Lower lobe of right lung (tissue), 2 donors: ENCODE data around the gene TBC1D12. TPM values are rescaled to one million over a fixed set of nuclear protein-coding genes. Genes with fewer than 3 reads are reported as not detected.

Experiments
- ATAC-seq, 2 donors: fragments of 200-7000 bp; cut with Tn5 transposase; one replicate each; pipeline ENCODE4 v1.9.1; 2020 to 2022; ENCODE audit warnings: mild to moderate bottlenecking in 2 of 2, moderate library complexity in 2 of 2
- DNase-seq: peaks from one replicate; pipeline ENCODE4 v3.0.0-alpha.2; 2020
- H3K27ac ChIP-seq: fragments of 200-600 bp; one replicate; pipeline ENCODE4 v1.8.0; 2022
- H3K27me3 ChIP-seq: fragments of 200-600 bp; one replicate; pipeline ENCODE4 v1.8.0; 2022; ENCODE audit warnings: low read depth
- H3K36me3 ChIP-seq: fragments of 200-600 bp; one replicate; pipeline ENCODE4 v1.8.0; 2022; ENCODE audit warnings: mild to moderate bottlenecking
- H3K4me1 ChIP-seq: fragments of 200-600 bp; one replicate; pipeline ENCODE4 v1.8.0; 2022
- H3K4me3 ChIP-seq: fragments of 200-600 bp; one replicate; pipeline ENCODE4 v1.8.0; 2022; ENCODE audit warnings: mild to moderate bottlenecking
- H3K9me3 ChIP-seq: fragments of 200-600 bp; one replicate; pipeline ENCODE4 v1.8.0; 2022
- CTCF ChIP-seq: fragments of 200-600 bp; IDR thresholded peaks from one replicate; pipeline ENCODE4 v1.8.0; 2022; ENCODE audit warnings: antibody characterized with exemption, mild to moderate bottlenecking
- intact Hi-C: fragments of 100-400 bp; cut with DNase I; formaldehyde crosslinking; loops from one replicate; pipeline ENCODE4 v1.11.0; 2022
- long read RNA-seq: library from polyadenylated mRNA; unstranded; transcript quantifications from one replicate; pipeline ENCODE4 v2.0.0, GENCODE V29; 2021
- total RNA-seq: library from RNA; stranded (reverse); fragmentation: NEBNext Ultra II Directional; extraction: Animal tissue kit (Norgen Biotek cat#: 25700); gene quantifications from one replicate; pipeline ENCODE4 v1.2.1, GENCODE V29; 2021
- donor health status: DM: no; HTN: yes; CAD: no; lungs with severe emphysema.

The TBC1D12 gene
- total RNA-seq = 12.5 TPM
- long read RNA-seq, full-length matches to known transcripts = 3 of 16 reads
- long read RNA-seq, partial matches to known transcripts = 9 of 16 reads
- long read RNA-seq, other reads (novel, unspliced or antisense) = 4 of 16 reads

DNA sequence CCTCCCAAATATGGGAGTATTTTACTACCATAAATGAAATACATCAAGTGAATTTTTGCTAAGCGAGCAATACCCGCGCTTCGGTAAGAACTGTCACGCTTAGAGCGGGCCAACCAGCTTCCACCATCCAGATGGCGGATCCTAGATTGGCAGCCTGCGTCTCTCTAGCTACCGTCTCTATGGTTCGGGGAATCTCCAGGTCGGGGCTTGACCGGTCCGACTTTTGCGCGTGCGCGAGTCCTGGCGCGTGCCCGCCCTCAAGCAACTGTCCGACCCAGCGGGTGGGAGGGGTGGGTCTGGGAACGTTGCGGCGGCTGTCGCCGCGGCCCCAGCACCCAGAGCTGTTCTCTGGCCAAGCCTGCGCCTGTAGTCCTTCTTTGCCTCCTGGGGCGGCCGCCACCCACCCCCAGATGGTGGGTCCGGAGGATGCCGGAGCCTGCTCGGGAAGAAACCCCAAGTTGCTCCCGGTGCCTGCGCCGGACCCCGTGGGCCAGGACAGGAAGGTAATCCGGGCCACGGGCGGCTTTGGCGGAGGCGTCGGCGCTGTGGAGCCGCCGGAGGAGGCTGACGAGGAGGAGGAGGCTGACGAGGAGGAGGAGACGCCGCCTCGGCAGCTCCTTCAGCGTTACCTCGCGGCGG, at the start of gene TBC1D12:
TSS of gene TBC1D12 (plus strand) at position 338 of the 639 bp plus-strand sequence. CDS start at position 411, 73 bp downstream.
- peak within 1 kb of the TSS; percentile 96 for H3K27ac ChIP-seq
- DNase-seq (peak; percentile 96), ATAC-seq (peak; percentile 97)
- H3K36me3 ChIP-seq = no peaks in the 10 kb centered on the region
- TF ChIP-seq CTCF = no peak
- peak within 1 kb of the TSS; percentile 93 for H3K4me3 ChIP-seq
- peaks cover 4% of the 10 kb centered on the region for H3K27me3 ChIP-seq
- intact Hi-C loops = no loop called here
- H3K4me1 ChIP-seq = peaks cover 17% of the 10 kb centered on the region
- H3K9me3 ChIP-seq = no peaks in the 10 kb centered on the region

- ATAC-seq = no peak
- no peak for DNase-seq
- Histone ChIP-seq H3K4me3 (no peak overlapping the region), H3K4me1 (no peaks in the 10 kb centered on the region), H3K36me3 (peaks cover 82% of the 10 kb centered on the region), H3K27ac (no peak overlapping the region), H3K27me3 (no peaks in the 10 kb centered on the region), H3K9me3 (no peaks in the 10 kb centered on the region)
- TF ChIP-seq CTCF = no peak
- intact Hi-C loops = no loop called here
Observed at GRCh38 chr10:94353336-94353735, 49.0 kb upstream of the TBC1D12 start.

DNA sequence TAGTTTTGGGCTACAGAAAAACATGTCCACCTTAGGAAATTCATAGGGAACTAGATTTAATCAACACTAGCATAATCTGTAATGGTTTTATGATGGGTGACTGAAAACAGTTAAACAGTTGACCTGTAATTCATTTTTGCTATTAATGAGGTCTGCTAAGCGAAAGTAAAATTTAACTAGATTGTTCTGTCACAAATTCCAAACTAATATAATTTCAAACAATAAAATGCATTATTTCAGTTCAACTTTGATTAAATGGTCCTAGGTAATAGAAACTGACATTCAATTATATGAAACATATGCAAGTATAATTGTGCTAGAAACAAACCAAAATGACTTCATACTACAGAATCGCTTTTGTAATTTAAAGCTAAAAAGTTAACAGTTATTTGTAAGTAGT, 46.5 kb upstream of the TBC1D12 start:
- Histone ChIP-seq H3K4me3 (no peak overlapping the region), H3K9me3 (no peaks in the 10 kb centered on the region), H3K36me3 (peaks cover 63% of the 10 kb centered on the region), H3K4me1 (no peaks in the 10 kb centered on the region), H3K27ac (no peak overlapping the region), H3K27me3 (no peaks in the 10 kb centered on the region)
- DNase-seq = no peak
- no peak for ATAC-seq
- intact Hi-C loops = no loop called here
- no peak for TF ChIP-seq CTCF

- intact Hi-C loops = no loop called here
- Histone ChIP-seq H3K4me3 (no peak overlapping the region), H3K27ac (no peak overlapping the region), H3K9me3 (no peaks in the 10 kb centered on the region), H3K4me1 (peaks cover 12% of the 10 kb centered on the region), H3K36me3 (peaks cover 50% of the 10 kb centered on the region), H3K27me3 (no peaks in the 10 kb centered on the region)
- TF ChIP-seq CTCF = no peak
- DNase-seq (no peak), ATAC-seq (no peak)
Observed at GRCh38 chr10:94357193-94357592, 45.1 kb upstream of the TBC1D12 start.

GRCh38 chr10:94358480-94358879, 43.9 kb upstream of the TBC1D12 start:
- no peaks in the 10 kb centered on the region for H3K27me3 ChIP-seq
- no peak overlapping the region for H3K27ac ChIP-seq
- no peak for ATAC-seq
- no peak for TF ChIP-seq CTCF
- H3K4me1 ChIP-seq = peaks cover 17% of the 10 kb centered on the region
- H3K36me3 ChIP-seq = peaks cover 37% of the 10 kb centered on the region
- H3K9me3 ChIP-seq = no peaks in the 10 kb centered on the region
- H3K4me3 ChIP-seq = no peak overlapping the region
- no peak for DNase-seq
- intact Hi-C loops = no loop called here
